Ishikawa (cell line): Measurements from ENCODE around the gene SELENOM.

Source experiments
- CEBPB ChIP-seq: IDR thresholded peaks from 2 replicates; pipeline ENCODE4 v1.6.1; 2012
- CREB1 ChIP-seq: IDR thresholded peaks from 2 replicates; pipeline ENCODE4 v1.6.1; 2012; ENCODE audit warnings: low read depth
- EGR1 ChIP-seq: IDR thresholded peaks from 2 replicates; pipeline ENCODE4 v1.6.1; 2012
- EP300 ChIP-seq: IDR thresholded peaks from 2 replicates; pipeline ENCODE4 v1.6.1; 2012; ENCODE audit warnings: borderline replicate concordance
- FOXM1 ChIP-seq: IDR thresholded peaks from 2 replicates; pipeline ENCODE4 v1.6.1; 2012; ENCODE audit warnings: low read depth, borderline replicate concordance
- MAX ChIP-seq: IDR thresholded peaks from 2 replicates; pipeline ENCODE4 v1.6.1; 2012
- NFIC ChIP-seq: IDR thresholded peaks from 2 replicates; pipeline ENCODE4 v1.6.1; 2012
- RAD21 ChIP-seq: IDR thresholded peaks from 2 replicates; pipeline ENCODE4 v1.6.1; 2012; ENCODE audit warnings: low read depth
- TAF1 ChIP-seq: IDR thresholded peaks from 2 replicates; pipeline ENCODE4 v1.6.1; 2012; ENCODE audit warnings: low read depth, mild to moderate bottlenecking
- TCF12 ChIP-seq: IDR thresholded peaks from 2 replicates; pipeline ENCODE4 v1.6.1; 2012; ENCODE audit warnings: low read depth
- TEAD4 ChIP-seq: IDR thresholded peaks from 2 replicates; pipeline ENCODE4 v1.6.1; 2012
- YY1 ChIP-seq: IDR thresholded peaks from 2 replicates; pipeline ENCODE4 v1.6.1; 2012; ENCODE audit warnings: low read depth
- ZBTB7A ChIP-seq: IDR thresholded peaks from 2 replicates; pipeline ENCODE4 v1.6.1; 2012; ENCODE audit warnings: low read depth
- TF ChIP-seq, protein P1 (sequence below): IDR thresholded peaks from 2 replicates; pipeline ENCODE4 v1.6.1; 2012; ENCODE audit warnings: low read depth, mild to moderate bottlenecking

DNA sequence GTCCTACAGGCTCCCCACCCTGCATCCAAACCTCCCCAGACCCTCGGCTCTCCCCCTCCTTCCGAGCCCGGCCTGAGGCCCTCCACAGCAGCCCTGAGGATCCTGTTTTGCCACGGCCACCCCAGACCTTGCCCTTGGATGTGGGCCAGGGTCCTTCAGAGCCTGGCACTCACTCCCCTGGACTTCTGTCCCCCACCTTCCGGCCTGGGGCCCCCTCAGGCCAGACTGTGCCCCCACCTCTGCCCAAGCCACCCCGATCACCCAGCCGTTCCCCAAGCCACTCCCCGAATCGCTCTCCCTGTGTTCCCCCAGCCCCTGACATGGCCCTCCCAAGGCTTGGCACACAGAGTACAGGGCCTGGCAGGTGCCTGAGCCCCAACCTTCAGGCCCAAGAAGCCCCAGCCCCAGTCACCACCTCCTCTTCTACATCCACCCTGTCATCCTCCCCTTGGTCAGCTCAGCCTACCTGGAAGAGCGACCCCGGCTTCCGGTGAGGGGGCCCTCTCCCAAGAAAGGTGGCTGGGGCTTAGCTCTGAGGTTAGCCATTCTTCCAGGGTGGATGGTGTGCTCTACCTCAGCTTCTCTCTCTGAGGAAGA, 18.3 kb upstream of the SELENOM start:
- TF ChIP-seq YY1 (no peak), CREB1 (no peak), MAX (no peak), FOXM1 (no peak), EGR1 (no peak), NFIC (no peak), EP300 (no peak), ZBTB7A (no peak), RAD21 (no peak), CEBPB (no peak), TAF1 (no peak), TCF12 (no peak), TEAD4 (no peak)
- TF ChIP-seq, protein P1, sequence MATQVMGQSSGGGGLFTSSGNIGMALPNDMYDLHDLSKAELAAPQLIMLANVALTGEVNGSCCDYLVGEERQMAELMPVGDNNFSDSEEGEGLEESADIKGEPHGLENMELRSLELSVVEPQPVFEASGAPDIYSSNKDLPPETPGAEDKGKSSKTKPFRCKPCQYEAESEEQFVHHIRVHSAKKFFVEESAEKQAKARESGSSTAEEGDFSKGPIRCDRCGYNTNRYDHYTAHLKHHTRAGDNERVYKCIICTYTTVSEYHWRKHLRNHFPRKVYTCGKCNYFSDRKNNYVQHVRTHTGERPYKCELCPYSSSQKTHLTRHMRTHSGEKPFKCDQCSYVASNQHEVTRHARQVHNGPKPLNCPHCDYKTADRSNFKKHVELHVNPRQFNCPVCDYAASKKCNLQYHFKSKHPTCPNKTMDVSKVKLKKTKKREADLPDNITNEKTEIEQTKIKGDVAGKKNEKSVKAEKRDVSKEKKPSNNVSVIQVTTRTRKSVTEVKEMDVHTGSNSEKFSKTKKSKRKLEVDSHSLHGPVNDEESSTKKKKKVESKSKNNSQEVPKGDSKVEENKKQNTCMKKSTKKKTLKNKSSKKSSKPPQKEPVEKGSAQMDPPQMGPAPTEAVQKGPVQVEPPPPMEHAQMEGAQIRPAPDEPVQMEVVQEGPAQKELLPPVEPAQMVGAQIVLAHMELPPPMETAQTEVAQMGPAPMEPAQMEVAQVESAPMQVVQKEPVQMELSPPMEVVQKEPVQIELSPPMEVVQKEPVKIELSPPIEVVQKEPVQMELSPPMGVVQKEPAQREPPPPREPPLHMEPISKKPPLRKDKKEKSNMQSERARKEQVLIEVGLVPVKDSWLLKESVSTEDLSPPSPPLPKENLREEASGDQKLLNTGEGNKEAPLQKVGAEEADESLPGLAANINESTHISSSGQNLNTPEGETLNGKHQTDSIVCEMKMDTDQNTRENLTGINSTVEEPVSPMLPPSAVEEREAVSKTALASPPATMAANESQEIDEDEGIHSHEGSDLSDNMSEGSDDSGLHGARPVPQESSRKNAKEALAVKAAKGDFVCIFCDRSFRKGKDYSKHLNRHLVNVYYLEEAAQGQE: no peak
